ENCODE data around the gene GCNT2. TPM values are rescaled to one million over a fixed set of nuclear protein-coding genes. Genes with fewer than 3 reads are reported as not detected.
"Not testable (repeated sequence)": the region's sequence is repeated elsewhere in the genome, so short reads cannot be mapped to it uniquely, and the experiment has no call there.

GCNT2 gene
- total and polyA plus RNA-seq, 10 donors: 1.8 to 27.2 (median 11.3) TPM

- intact Hi-C loops (cut with DNase I; ENCODE audit: low total_unique reads): no loop called here
- Histone ChIP-seq H3K27ac (peak overlapping the region in 2 of 8 donors; percentile 10 to 69), H3K9me3 (peaks cover 0 to 5% (median 1%) of the 10 kb centered on the region in 8 donors), H3K4me1 (peaks cover 0 to 12% (median 1%) of the 10 kb centered on the region in 6 donors), H3K36me3 (no peaks in the 10 kb centered on the region), H3K4me3 (peak overlapping the region in 5 of 8 donors; percentile 12 to 54 (median 41)), H3K27me3 (replicated peaks in 1 of 7) (peaks cover 0 to 21% (median 0%) of the 10 kb centered on the region in 7 donors)
- no peak for TF ChIP-seq POLR2AphosphoS5 (IDR thresholded peaks at IDR 0.05)
- no peak for TF ChIP-seq CTCF (IDR thresholded peaks at IDR 0.05 in 8 of 11, conservative IDR thresholded peaks at IDR 0.05 in 3 of 11)
- TF ChIP-seq POLR2A (IDR thresholded peaks at IDR 0.05): no peak
- 63 to 89% (median 85%) methylated on average over 34 to 48 of the region's 48 CpGs for WGBS, 5 donors
- DNase-seq: peak; percentile 79
Measured at GRCh38 chr6:10659699-10660348, 138.7 kb downstream of the GCNT2 start.

GRCh38 chr6:10660431-10661191 is 139.5 kb downstream of the GCNT2 start:
- DNase-seq; intact Hi-C loops (cut with DNase I; ENCODE audit: low total_unique reads); H3K4me1 ChIP-seq; H3K27ac ChIP-seq; H3K36me3 ChIP-seq: not testable (repeated sequence)
- WGBS, 5 donors: 90 to 98% (median 94%) methylated on average over 11 of the region's 11 CpGs
- Histone ChIP-seq H3K4me3 (peak overlapping the region in 4 of 8 donors; percentile 30 to 54 (median 42)), H3K27me3 (replicated peaks in 1 of 7) (peaks cover 0 to 13% (median 0%) of the 10 kb centered on the region in 7 donors), H3K9me3 (peaks cover 0 to 11% (median 2%) of the 10 kb centered on the region in 8 donors)

GRCh38 chr6:10662207-10662606 is 141.1 kb downstream of the GCNT2 start:
- intact Hi-C loops (cut with DNase I; ENCODE audit: low total_unique reads): no loop called here

GRCh38 chr6:10662742-10663141 is 141.6 kb downstream of the GCNT2 start:
- no peaks in the 10 kb centered on the region for H3K36me3 ChIP-seq
- TF ChIP-seq CTCF (IDR thresholded peaks at IDR 0.05 in 8 of 11, conservative IDR thresholded peaks at IDR 0.05 in 3 of 11): no peak
- no peak for TF ChIP-seq POLR2AphosphoS5 (IDR thresholded peaks at IDR 0.05)
- no peak for TF ChIP-seq POLR2A (IDR thresholded peaks at IDR 0.05)
- H3K27ac ChIP-seq: no peak overlapping the region
- WGBS, 5 donors: 86 to 98% (median 91%) methylated on average over 2 of the region's 2 CpGs
- peaks cover 0 to 6% (median 0%) of the 10 kb centered on the region in 7 donors for H3K27me3 ChIP-seq (replicated peaks in 1 of 7)
- no peak overlapping the region for H3K4me3 ChIP-seq
- intact Hi-C loops (cut with DNase I; ENCODE audit: low total_unique reads): no loop called here
- no peak for DNase-seq
- H3K4me1 ChIP-seq: no peaks in the 10 kb centered on the region
- H3K9me3 ChIP-seq: peaks cover 0 to 11% (median 2%) of the 10 kb centered on the region in 8 donors

More at GRCh38 chr6:10662207-10662606, 141.1 kb downstream of the GCNT2 start:
- H3K4me1 ChIP-seq: no peaks in the 10 kb centered on the region
- DNase-seq: no peak
- no peak for TF ChIP-seq POLR2A (IDR thresholded peaks at IDR 0.05)
- no peak for TF ChIP-seq CTCF (IDR thresholded peaks at IDR 0.05 in 8 of 11, conservative IDR thresholded peaks at IDR 0.05 in 3 of 11)
- no peak for TF ChIP-seq POLR2AphosphoS5 (IDR thresholded peaks at IDR 0.05)
- no peak overlapping the region for H3K4me3 ChIP-seq
- H3K36me3 ChIP-seq: no peaks in the 10 kb centered on the region
- WGBS, 5 donors: 93 to 98% (median 95%) methylated on average over 8 of the region's 8 CpGs
- H3K9me3 ChIP-seq: peaks cover 0 to 11% (median 2%) of the 10 kb centered on the region in 8 donors
- peaks cover 0 to 6% (median 0%) of the 10 kb centered on the region in 7 donors for H3K27me3 ChIP-seq (replicated peaks in 1 of 7)
- H3K27ac ChIP-seq: no peak overlapping the region

GRCh38 chr6:10665595-10665994 is 144.4 kb downstream of the GCNT2 start:
- WGBS, 5 donors: 21 to 42% (median 24%) methylated on average over 1 of the region's 1 CpG
- H3K36me3 ChIP-seq; H3K4me1 ChIP-seq; H3K4me3 ChIP-seq; intact Hi-C loops (cut with DNase I; ENCODE audit: low total_unique reads); DNase-seq; H3K27ac ChIP-seq: not testable (repeated sequence)
- Histone ChIP-seq H3K27me3 (replicated peaks in 1 of 7) (peaks cover 0 to 11% (median 0%) of the 10 kb centered on the region in 7 donors), H3K9me3 (peaks cover 0 to 11% (median 2%) of the 10 kb centered on the region in 8 donors)

All from spleen (tissue), 11 donors.